KMS-11 (cell line): ENCODE data around the gene CCDC148.

Experiments
- H2AFZ ChIP-seq: fragments of 200-600 bp; sonication (generic); 2 replicates; pipeline ENCODE4 v1.6.1; 2016; ENCODE audit warnings: antibody characterized with exemption, mixed run types, low read depth
- H3K27ac ChIP-seq: fragments of 200-600 bp; sonication (generic); 2 replicates; pipeline ENCODE4 v1.6.1; 2016; ENCODE audit warnings: mild to moderate bottlenecking, mixed run types
- H3K27me3 ChIP-seq: fragments of 200-600 bp; sonication (generic); 2 replicates; pipeline ENCODE4 v1.6.1; 2017; ENCODE audit warnings: mild to moderate bottlenecking, low read depth, mixed run types, moderate library complexity; ENCODE audit not compliant: insufficient read depth
- H3K36me3 ChIP-seq: fragments of 200-600 bp; sonication (generic); 2 replicates; pipeline ENCODE4 v1.6.1; 2017; ENCODE audit warnings: mild to moderate bottlenecking, mixed run types; ENCODE audit not compliant: insufficient read depth
- H3K4me1 ChIP-seq: fragments of 200-600 bp; sonication (generic); 2 replicates; pipeline ENCODE4 v1.6.1; 2016; ENCODE audit warnings: mild to moderate bottlenecking, low read depth, mixed run types; ENCODE audit not compliant: poor library complexity, severe bottlenecking
- H3K4me2 ChIP-seq: fragments of 200-600 bp; sonication (generic); 2 replicates; pipeline ENCODE4 v1.7.0; 2016; ENCODE audit warnings: mild to moderate bottlenecking, mixed run types
- H3K4me3 ChIP-seq: fragments of 200-600 bp; sonication (generic); IDR thresholded peaks from 2 replicates; pipeline ENCODE4 v1.6.1; 2017; ENCODE audit warnings: low read depth, low read length, mixed read lengths; ENCODE audit not compliant: insufficient read depth
- H3K79me2 ChIP-seq: fragments of 200-600 bp; sonication (generic); 2 replicates; pipeline ENCODE4 v1.6.1; 2016; ENCODE audit warnings: low read depth, mixed run types; ENCODE audit not compliant: insufficient read depth
- H3K9ac ChIP-seq: fragments of 200-600 bp; sonication (generic); 2 replicates; pipeline ENCODE4 v1.6.1; 2016; ENCODE audit warnings: mild to moderate bottlenecking, mixed run types
- H4K20me1 ChIP-seq: fragments of 200-600 bp; sonication (generic); 2 replicates; pipeline ENCODE4 v1.6.1; 2016; ENCODE audit warnings: mild to moderate bottlenecking, mixed run types; ENCODE audit not compliant: insufficient read depth
- TF ChIP-seq, protein P1 (sequence below): fragments of 200-600 bp; sonication (generic); conservative IDR thresholded peaks from 2 replicates; pipeline ENCODE4 v1.6.1; 2017; ENCODE audit warnings: low read depth, mild to moderate bottlenecking, antibody characterized with exemption, low read length, moderate library complexity, mixed read lengths

The CCDC148 gene

DNA sequence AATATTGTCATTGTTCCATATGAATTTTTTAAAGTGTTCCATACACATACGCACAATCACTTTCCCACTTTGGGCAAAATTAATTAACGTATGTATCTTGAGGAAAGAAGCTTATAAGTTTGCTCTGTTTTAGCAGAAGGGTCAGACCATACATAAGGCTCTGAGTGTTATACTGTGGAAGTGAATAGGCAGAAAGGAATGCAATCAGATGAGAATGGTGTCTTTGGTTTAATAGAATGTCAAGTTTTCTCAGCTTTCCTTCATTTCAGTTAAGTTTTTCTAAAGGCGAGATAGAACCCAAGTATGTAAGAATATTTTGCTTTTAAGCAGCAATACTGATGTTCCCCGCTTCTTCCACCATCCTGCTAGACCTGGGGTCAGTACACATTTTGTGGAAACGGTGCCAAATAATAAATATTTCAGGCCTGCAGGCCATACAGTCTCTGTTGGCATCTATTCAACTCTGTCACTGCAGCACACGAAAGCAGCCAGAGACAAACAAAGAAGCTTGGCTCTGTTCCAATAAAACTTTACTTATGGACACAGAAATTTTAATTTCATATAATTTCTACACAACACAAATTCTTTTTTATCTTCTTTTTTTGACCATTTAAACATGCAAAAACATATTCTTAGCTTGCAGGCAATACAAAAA, 254.3 kb downstream of the CCDC148 start:
- Histone ChIP-seq H3K4me1 (peaks cover 13% of the 10 kb centered on the region), H3K9ac (no peak overlapping the region), H3K27me3 (no peaks in the 10 kb centered on the region), H4K20me1 (no peaks in the 10 kb centered on the region), H3K36me3 (no peaks in the 10 kb centered on the region), H3K4me3 (no peak overlapping the region), H3K4me2 (no peak overlapping the region), H3K27ac (no peak overlapping the region), H3K79me2 (no peaks in the 10 kb centered on the region), H2AFZ (no peak overlapping the region)
- TF ChIP-seq, protein P1, sequence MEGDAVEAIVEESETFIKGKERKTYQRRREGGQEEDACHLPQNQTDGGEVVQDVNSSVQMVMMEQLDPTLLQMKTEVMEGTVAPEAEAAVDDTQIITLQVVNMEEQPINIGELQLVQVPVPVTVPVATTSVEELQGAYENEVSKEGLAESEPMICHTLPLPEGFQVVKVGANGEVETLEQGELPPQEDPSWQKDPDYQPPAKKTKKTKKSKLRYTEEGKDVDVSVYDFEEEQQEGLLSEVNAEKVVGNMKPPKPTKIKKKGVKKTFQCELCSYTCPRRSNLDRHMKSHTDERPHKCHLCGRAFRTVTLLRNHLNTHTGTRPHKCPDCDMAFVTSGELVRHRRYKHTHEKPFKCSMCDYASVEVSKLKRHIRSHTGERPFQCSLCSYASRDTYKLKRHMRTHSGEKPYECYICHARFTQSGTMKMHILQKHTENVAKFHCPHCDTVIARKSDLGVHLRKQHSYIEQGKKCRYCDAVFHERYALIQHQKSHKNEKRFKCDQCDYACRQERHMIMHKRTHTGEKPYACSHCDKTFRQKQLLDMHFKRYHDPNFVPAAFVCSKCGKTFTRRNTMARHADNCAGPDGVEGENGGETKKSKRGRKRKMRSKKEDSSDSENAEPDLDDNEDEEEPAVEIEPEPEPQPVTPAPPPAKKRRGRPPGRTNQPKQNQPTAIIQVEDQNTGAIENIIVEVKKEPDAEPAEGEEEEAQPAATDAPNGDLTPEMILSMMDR: no peak

DNA sequence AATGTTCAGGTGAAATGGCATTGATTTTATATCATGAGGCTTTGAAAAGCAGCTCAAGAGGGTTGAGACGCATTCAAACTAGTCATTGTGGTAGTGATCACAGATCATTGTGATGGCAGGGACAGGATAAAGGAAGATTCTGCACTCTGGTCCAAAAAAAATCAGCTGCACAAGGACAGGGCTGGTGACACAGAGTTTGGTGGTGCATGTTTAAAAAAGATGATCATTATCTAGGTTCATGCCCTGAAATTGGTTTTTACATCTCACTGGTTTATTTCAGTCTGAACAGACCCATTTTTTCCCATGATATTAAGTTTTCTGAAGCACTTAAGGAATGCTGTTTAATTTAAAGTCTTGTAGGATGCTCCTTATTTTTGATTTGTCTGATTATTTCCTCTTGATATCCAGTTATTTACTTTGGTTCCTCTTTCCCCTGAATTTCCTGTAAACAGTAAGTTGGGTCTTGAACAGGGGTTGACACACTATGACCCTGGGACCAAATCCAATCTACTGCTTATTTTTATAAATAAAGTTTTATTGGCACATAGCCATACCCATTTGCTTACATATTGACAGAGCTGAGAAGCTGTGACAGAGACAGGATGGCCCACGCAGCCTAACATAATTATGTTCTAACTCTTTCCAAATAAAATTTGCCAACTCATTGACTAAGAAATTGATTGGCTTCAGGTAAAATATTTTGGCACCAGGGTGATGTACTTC, 256.5 kb downstream of the CCDC148 start:
- Histone ChIP-seq H3K27ac (no peak overlapping the region), H3K4me3 (no peak overlapping the region), H3K4me2 (no peak overlapping the region), H2AFZ (no peak overlapping the region), H4K20me1 (no peaks in the 10 kb centered on the region), H3K79me2 (no peaks in the 10 kb centered on the region), H3K27me3 (no peaks in the 10 kb centered on the region), H3K9ac (no peak overlapping the region), H3K36me3 (no peaks in the 10 kb centered on the region), H3K4me1 (peaks cover 17% of the 10 kb centered on the region)
- TF ChIP-seq, protein P1: no peak

DNA sequence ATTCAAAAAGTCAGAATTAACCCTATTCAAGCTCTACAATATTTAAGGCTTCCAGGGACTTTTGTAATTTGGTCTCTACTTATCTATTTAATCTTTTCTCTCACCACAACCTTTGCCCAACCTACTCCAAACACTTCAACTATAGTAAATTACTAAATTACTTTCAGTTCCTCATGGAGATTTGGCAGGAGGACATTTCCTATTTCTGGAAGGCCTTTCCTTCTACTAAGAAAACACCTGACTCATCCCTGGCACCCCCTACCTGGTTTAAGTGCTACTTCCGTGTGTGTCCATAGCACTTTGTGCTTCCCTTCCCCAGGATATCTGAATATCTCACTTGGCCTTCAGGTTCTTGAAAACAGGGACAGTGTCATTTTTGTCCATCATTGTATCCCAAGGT, 258.6 kb downstream of the CCDC148 start:
- H3K4me1 ChIP-seq: peaks cover 28% of the 10 kb centered on the region
- H3K27me3 ChIP-seq: no peaks in the 10 kb centered on the region
- no peak overlapping the region for H3K27ac ChIP-seq
- H3K36me3 ChIP-seq: no peaks in the 10 kb centered on the region
- no peaks in the 10 kb centered on the region for H3K79me2 ChIP-seq
- no peak overlapping the region for H3K4me2 ChIP-seq
- H2AFZ ChIP-seq: no peak overlapping the region
- no peak overlapping the region for H3K9ac ChIP-seq
- H3K4me3 ChIP-seq: no peak overlapping the region
- TF ChIP-seq, protein P1: no peak
- no peaks in the 10 kb centered on the region for H4K20me1 ChIP-seq

DNA sequence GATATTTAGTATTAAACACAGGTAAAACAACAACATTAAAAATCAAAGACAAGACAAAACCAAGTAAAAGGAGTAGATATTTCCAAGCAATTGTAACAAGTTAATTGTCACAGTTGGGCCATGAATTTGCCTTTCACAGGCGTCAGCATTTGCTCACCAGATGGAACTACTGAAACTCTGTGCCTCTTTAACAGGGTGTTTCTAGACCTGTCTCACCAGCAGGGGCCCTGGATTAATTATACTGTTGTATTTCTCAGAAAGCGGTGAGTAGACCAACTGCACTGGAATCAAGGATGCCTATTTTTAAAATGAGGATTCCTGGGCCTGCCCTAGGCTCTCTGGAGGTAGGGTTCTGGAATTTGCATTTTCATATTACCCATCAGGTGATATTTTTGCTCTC, 262.3 kb downstream of the CCDC148 start:
- no peak overlapping the region for H3K9ac ChIP-seq
- no peaks in the 10 kb centered on the region for H3K36me3 ChIP-seq
- H3K27ac ChIP-seq: no peak overlapping the region
- no peaks in the 10 kb centered on the region for H4K20me1 ChIP-seq
- H2AFZ ChIP-seq: no peak overlapping the region
- H3K4me1 ChIP-seq: peaks cover 65% of the 10 kb centered on the region
- no peaks in the 10 kb centered on the region for H3K27me3 ChIP-seq
- peak overlapping the region; percentile 65 for H3K4me2 ChIP-seq
- H3K4me3 ChIP-seq: peak overlapping the region; percentile 57
- TF ChIP-seq, protein P1: peak; percentile 47
- H3K79me2 ChIP-seq: no peaks in the 10 kb centered on the region
